GM13977 (cell line): Measurements from ENCODE around the gene PTGIR.

Experiments
- DNase-seq: peaks from one replicate; pipeline ENCODE4 v3.0.0; 2012; ENCODE audit warnings: low spot score
- in situ Hi-C: fragments of 300-500 bp; cut with MboI; formaldehyde crosslinking; loops from one replicate; pipeline ENCODE4 v1.12.0; 2022; ENCODE audit warnings: low sequenced_read_pairs, low pct_unique_long_range_greater_than_20kb, mixed read lengths, inconsistent platforms; ENCODE audit not compliant: unreplicated experiment
- TF ChIP-seq, protein P1 (sequence below): IDR thresholded peaks from 2 replicates; pipeline ENCODE4 v1.5.1; 2012; ENCODE audit warnings: mild to moderate bottlenecking, control low read depth; ENCODE audit not compliant: insufficient read depth; ENCODE audit errors: extremely low read depth, missing control alignments

Gene PTGIR

DNA sequence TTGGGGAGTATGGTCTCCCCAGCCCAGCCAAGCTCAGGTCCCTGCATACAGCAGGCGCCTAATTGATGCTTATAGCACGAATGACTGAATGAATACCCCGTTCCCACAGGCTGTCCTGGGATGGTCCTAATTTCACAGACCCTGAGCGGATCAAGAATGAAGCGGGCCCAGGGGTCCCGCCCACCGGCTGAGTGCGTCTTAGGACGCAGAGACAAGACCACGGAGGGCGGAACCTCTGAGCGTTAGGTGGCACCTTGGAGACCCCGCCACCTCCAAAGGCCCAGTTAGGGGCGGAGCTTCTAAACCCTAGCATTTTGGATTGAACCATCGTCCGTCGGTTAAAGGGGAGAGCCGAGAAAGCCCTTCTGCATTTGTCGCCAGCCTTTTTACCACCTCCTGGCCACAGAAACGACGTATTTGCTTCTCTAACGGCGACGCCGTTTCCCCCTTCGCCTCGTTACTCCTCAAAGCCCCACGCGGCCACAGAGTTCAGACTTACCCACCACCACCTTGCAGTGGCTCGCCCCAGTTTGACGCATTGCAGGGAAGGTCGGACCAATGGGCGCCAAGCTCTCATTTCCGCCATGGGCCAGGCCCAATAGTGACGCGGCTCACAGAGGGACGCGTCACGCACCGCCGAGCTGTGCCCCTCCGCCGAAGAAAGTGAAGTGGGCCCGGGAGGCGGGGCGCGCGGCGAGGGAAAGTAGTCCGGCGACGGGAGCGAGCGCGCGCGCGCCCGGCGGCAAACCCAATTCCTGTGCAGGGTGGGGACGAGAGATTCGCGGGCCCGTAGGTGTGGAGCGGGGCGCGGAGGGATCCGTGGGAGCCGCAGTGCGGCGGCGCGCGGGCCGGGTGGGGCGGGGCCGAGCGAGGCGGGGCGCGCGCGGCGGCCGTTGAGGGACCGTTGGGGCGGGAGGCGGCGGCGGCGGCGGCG, 24.2 kb downstream of the PTGIR start:
- in situ Hi-C loops: no loop called here
- TF ChIP-seq, protein P1, sequence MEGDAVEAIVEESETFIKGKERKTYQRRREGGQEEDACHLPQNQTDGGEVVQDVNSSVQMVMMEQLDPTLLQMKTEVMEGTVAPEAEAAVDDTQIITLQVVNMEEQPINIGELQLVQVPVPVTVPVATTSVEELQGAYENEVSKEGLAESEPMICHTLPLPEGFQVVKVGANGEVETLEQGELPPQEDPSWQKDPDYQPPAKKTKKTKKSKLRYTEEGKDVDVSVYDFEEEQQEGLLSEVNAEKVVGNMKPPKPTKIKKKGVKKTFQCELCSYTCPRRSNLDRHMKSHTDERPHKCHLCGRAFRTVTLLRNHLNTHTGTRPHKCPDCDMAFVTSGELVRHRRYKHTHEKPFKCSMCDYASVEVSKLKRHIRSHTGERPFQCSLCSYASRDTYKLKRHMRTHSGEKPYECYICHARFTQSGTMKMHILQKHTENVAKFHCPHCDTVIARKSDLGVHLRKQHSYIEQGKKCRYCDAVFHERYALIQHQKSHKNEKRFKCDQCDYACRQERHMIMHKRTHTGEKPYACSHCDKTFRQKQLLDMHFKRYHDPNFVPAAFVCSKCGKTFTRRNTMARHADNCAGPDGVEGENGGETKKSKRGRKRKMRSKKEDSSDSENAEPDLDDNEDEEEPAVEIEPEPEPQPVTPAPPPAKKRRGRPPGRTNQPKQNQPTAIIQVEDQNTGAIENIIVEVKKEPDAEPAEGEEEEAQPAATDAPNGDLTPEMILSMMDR: no peak
- peak; percentile 96 for DNase-seq

DNA sequence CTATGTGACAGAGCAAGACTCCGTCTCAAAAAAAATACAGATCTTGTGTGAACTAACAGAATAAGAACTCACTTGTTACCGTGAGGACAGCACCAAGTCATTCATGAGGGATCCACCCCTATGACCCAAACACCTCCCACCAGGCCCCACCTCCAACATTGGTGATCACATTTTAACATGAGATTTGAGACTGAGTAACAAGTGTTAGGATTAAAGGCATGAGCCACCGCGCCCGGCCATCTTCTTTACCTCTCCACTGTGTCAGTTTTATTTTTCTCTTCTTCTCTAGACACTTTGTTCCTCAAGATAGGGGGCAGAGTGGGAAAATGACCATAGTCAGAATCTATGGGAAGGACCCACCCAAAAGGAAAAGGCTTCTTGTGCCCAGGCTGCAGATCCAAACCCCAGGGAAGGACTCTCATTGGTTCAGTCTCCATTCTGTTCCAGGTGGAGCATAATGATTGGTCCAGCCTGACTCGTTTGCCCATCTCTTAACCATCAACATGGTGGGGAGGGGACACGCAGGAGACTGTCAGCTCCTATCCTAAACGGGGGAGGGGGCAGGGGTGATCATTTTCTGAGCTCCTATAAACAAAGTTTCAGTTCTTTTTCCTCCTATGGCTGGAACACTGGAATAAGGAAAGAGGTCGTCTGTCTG, 25.0 kb downstream of the PTGIR start:
- no peak for DNase-seq
- TF ChIP-seq, protein P1: no peak
- in situ Hi-C loops: no loop called here

DNA sequence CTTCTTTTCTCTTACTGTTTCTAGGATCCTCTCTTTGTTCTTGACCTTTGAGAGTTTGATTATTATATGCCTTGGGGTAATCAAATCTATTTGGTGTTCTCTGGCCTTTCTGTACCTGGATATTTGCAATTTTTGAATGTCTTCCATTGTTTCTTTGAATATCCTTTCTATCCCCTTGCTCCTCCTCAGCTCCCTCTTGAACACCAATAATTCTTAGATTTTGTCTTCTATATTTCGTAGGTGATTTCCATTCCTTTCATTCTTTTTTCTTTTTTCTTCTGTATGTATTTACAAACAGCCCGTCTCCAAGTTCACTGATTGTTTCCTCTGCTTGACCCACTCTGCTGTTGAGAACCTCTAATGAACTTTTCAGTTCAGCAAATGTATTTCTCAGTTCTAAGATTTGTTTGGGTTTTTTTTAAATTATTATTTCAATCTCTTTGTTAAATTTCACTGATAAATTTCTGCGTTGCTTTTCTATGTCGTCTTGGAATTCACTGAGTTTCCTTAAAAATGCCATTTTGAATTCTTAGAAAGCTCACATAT, 26.4 kb downstream of the PTGIR start:
- TF ChIP-seq, protein P1: no peak
- in situ Hi-C loops: no loop called here
- DNase-seq: no peak

DNA sequence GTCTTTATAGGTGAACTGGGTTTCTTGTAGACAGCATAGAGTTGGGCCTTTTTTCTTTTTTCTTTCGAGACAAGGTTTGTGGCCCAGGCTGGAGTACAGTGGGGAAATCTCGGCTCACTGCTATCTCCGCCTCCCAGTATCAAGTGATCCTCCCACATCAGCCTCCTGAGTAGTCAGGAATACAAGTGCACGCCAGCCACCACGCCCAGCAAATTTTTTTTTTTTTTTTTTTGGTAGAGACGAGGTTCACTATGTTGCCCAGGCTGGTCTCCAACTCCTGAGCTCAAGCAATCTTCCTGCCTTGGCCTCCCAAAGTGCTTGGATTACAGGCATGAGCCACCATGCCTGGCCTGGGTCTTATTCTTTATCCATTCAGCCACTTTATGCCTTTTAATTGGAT, 28.9 kb downstream of the PTGIR start:
- TF ChIP-seq, protein P1: no peak
- no peak for DNase-seq
- in situ Hi-C loops: no loop called here

DNA sequence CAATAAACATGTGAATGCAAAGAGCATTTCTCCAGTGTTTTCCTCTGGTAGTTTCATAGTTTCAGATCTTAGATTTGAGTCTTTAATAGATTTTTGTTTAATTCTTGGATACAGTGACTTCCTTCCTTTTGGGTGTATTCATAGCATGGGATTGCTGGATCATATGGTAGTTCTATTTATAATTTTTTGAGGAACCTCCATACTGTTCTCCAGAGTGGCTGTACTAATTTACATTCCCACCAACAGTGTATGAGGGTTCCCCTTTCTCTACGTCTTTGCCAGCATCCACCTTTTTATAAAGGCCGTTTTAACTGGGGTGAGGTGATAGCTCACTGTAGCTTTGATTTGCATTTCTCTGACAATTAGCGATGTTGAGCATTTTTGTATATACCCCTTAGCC, 33.0 kb downstream of the PTGIR start:
- TF ChIP-seq, protein P1: no peak
- in situ Hi-C loops: no loop called here
- no peak for DNase-seq

DNA sequence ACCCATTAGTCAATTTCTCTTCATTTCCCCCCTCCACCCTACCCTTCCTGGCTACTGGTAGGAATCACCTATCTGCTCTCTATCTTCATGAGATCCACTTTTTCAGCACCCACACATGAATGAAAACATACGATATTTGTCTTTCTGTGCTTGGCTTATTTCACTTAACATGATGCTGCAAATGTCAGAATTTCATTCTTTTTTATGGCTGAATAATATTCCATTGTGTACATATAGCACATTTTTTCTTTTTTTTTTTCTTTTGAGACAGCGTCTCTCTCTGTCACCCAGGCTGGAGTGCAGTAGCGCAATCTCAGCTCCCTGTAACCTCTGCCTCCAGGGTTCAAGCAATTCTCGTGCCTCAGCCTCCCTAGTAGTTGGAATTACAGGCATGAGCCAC, 33.6 kb downstream of the PTGIR start:
- DNase-seq: no peak
- in situ Hi-C loops: no loop called here
- TF ChIP-seq, protein P1: no peak
